SK-N-SH treated with all-trans-retinoic acid at 6 μM for 48 hours (cell line): ENCODE results near the gene STEAP3.
"Not testable (repeated sequence)": the region's sequence is repeated elsewhere in the genome, so short reads cannot be mapped to it uniquely, and the experiment has no call there.

Experiments
- ATAC-seq: fragments of 200-7000 bp; cut with Tn5 transposase; 3 replicates; pipeline ENCODE4 v1.9.1; 2020; ENCODE audit warnings: mild to moderate bottlenecking, moderate library complexity
- ARNTL ChIP-seq: fragments of 450-650 bp; formaldehyde crosslinking; IDR thresholded peaks from 2 replicates; pipeline ENCODE4 v1.5.0; 2020; ENCODE audit warnings: low read depth, mild to moderate bottlenecking, moderate library complexity, borderline replicate concordance
- BACH2 ChIP-seq: fragments of 250-450 bp; sonication (Bioruptor Pico); IDR thresholded peaks from 2 replicates; pipeline ENCODE4 v1.9.0; 2021; ENCODE audit warnings: mild to moderate bottlenecking, borderline replicate concordance
- CSDC2 ChIP-seq: fragments of 250-450 bp; sonication (Bioruptor Pico); IDR thresholded peaks from 2 replicates; pipeline ENCODE4 v1.5.0; 2020; ENCODE audit warnings: mild to moderate bottlenecking, moderate library complexity
- ESRRG ChIP-seq: fragments of 250-450 bp; sonication (Bioruptor Pico); IDR thresholded peaks from 2 replicates; pipeline ENCODE4 v1.6.1; 2021; ENCODE audit warnings: mild to moderate bottlenecking
- GLIS3 ChIP-seq: fragments of 250-450 bp; sonication (Bioruptor Pico); IDR thresholded peaks from 2 replicates; pipeline ENCODE4 v1.5.0; 2020; ENCODE audit warnings: mild to moderate bottlenecking, moderate library complexity
- ISL1 ChIP-seq: fragments of 250-450 bp; sonication (Bioruptor Pico); IDR thresholded peaks from 2 replicates; pipeline ENCODE4 v2.1.2; 2022; ENCODE audit warnings: mild to moderate bottlenecking, moderate library complexity
- OSR1 ChIP-seq: fragments of 250-450 bp; sonication (Bioruptor Pico); IDR thresholded peaks from 2 replicates; pipeline ENCODE4 v1.8.0; 2022; ENCODE audit warnings: moderate library complexity, mild to moderate bottlenecking, inconsistent platforms
- RARB ChIP-seq: fragments of 250-450 bp; sonication (Bioruptor Pico); IDR thresholded peaks from 2 replicates; pipeline ENCODE4 v1.8.0; 2021; ENCODE audit warnings: mild to moderate bottlenecking, moderate library complexity
- SNAI2 ChIP-seq: fragments of 250-450 bp; sonication (Bioruptor Pico); IDR thresholded peaks from 2 replicates; pipeline ENCODE4 v1.5.0; 2020; ENCODE audit warnings: mild to moderate bottlenecking, moderate library complexity
- TOX ChIP-seq: fragments of 250-450 bp; sonication (Bioruptor Pico); IDR thresholded peaks from 2 replicates; pipeline ENCODE4 v1.8.0; 2021; ENCODE audit warnings: mild to moderate bottlenecking, moderate library complexity, borderline replicate concordance
- ZC3H10 ChIP-seq: fragments of 250-450 bp; sonication (Bioruptor Pico); IDR thresholded peaks from 2 replicates; pipeline ENCODE4 v1.5.1; 2021; ENCODE audit warnings: mild to moderate bottlenecking, moderate library complexity
- ZFP30 ChIP-seq: fragments of 450-650 bp; formaldehyde crosslinking; IDR thresholded peaks from 2 replicates; pipeline ENCODE4 v1.5.0; 2022; ENCODE audit warnings: mild to moderate bottlenecking, moderate library complexity
- ZNF565 ChIP-seq: fragments of 450-650 bp; formaldehyde crosslinking; conservative IDR thresholded peaks from 2 replicates; pipeline ENCODE4 v1.5.0; 2020; ENCODE audit warnings: low read depth, mild to moderate bottlenecking, moderate library complexity
- ZNF70 ChIP-seq: fragments of 450-650 bp; formaldehyde crosslinking; IDR thresholded peaks from 2 replicates; pipeline ENCODE4 v1.5.0; 2020; ENCODE audit warnings: mild to moderate bottlenecking, moderate library complexity
- TF ChIP-seq, protein P1 (sequence below): fragments of 250-450 bp; sonication (Bioruptor Pico); IDR thresholded peaks from 2 replicates; pipeline ENCODE4 v1.5.1; 2020; ENCODE audit warnings: low read depth, mild to moderate bottlenecking, moderate library complexity
- TF ChIP-seq, protein P2 (sequence below): fragments of 250-450 bp; sonication (Bioruptor Pico); IDR thresholded peaks from 2 replicates; pipeline ENCODE4 v1.5.1; 2021; ENCODE audit warnings: mild to moderate bottlenecking, moderate library complexity
- TF ChIP-seq, protein P3 (sequence below): fragments of 250-450 bp; sonication (Bioruptor Pico); IDR thresholded peaks from 2 replicates; pipeline ENCODE4 v1.8.0; 2021; ENCODE audit warnings: low read depth, mild to moderate bottlenecking, moderate library complexity, borderline replicate concordance
- TF ChIP-seq, protein P4 (sequence below): fragments of 250-450 bp; sonication (Bioruptor Pico); IDR thresholded peaks from 2 replicates; pipeline ENCODE4 v1.5.0; 2020; ENCODE audit warnings: mild to moderate bottlenecking, moderate library complexity

Gene STEAP3

DNA sequence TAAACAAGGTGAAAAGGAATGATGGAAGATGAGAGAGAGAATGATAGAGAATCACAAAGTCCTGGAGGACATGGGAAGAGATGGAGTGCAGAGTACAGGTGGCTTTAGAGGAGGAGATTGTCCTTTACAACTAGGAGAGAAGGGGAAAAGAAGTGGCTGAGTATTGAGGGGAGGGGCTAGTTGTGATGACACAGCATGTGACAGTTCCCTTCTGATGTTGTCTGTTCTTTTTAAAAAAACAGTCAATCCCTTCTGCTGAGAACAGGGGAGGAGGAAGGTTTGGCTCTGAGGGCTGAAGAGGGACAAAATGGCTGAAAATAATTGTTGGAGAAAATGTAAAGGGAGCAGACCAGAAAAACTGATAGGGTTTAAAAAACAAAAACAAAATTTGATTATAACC is 44.0 kb downstream of the STEAP3 start:
- TF ChIP-seq ZNF70 (no peak), TOX (CRISPR knock-in tag) (no peak), ZFP30 (no peak), ZC3H10 (CRISPR knock-in tag) (no peak), ZNF565 (CRISPR knock-in tag) (no peak), GLIS3 (CRISPR knock-in tag) (no peak), OSR1 (CRISPR knock-in tag) (no peak), SNAI2 (CRISPR knock-in tag) (no peak)
- TF ChIP-seq, protein P1, sequence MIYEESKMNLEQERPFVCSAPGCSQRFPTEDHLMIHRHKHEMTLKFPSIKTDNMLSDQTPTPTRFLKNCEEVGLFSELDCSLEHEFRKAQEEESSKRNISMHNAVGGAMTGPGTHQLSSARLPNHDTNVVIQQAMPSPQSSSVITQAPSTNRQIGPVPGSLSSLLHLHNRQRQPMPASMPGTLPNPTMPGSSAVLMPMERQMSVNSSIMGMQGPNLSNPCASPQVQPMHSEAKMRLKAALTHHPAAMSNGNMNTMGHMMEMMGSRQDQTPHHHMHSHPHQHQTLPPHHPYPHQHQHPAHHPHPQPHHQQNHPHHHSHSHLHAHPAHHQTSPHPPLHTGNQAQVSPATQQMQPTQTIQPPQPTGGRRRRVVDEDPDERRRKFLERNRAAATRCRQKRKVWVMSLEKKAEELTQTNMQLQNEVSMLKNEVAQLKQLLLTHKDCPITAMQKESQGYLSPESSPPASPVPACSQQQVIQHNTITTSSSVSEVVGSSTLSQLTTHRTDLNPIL (CRISPR knock-in tag): no peak
- TF ChIP-seq, protein P2, sequence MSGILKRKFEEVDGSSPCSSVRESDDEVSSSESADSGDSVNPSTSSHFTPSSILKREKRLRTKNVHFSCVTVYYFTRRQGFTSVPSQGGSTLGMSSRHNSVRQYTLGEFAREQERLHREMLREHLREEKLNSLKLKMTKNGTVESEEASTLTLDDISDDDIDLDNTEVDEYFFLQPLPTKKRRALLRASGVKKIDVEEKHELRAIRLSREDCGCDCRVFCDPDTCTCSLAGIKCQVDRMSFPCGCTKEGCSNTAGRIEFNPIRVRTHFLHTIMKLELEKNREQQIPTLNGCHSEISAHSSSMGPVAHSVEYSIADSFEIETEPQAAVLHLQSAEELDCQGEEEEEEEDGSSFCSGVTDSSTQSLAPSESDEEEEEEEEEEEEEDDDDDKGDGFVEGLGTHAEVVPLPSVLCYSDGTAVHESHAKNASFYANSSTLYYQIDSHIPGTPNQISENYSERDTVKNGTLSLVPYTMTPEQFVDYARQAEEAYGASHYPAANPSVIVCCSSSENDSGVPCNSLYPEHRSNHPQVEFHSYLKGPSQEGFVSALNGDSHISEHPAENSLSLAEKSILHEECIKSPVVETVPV (CRISPR knock-in tag): no peak
- TF ChIP-seq, all 23 proteins: peak for 0
- ATAC-seq: no peak

DNA sequence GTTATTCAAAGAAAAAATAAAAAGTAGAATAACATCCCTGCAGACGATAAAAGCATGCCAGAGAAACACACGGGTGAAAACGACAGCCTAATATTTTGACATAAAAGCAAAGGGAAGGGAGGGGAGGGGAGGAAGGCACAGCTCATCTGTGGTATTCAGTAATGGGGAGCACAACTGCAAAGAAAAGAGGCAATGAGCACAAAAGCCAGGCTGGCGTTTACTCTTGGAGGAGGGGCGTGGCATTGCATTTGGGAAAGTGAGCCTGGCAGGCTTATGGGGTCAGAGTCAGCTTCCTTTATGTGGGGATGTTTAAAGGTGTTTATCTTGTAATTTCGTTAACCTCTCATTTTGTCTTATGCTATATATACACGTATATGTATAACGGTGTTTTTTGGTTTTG is 53.2 kb downstream of the STEAP3 start:
- TF ChIP-seq RARB (CRISPR knock-in tag) (no peak), BACH2 (CRISPR knock-in tag) (no peak), ISL1 (CRISPR knock-in tag) (no peak), ZFP30 (no peak), ZC3H10 (CRISPR knock-in tag) (no peak)
- TF ChIP-seq, protein P3, sequence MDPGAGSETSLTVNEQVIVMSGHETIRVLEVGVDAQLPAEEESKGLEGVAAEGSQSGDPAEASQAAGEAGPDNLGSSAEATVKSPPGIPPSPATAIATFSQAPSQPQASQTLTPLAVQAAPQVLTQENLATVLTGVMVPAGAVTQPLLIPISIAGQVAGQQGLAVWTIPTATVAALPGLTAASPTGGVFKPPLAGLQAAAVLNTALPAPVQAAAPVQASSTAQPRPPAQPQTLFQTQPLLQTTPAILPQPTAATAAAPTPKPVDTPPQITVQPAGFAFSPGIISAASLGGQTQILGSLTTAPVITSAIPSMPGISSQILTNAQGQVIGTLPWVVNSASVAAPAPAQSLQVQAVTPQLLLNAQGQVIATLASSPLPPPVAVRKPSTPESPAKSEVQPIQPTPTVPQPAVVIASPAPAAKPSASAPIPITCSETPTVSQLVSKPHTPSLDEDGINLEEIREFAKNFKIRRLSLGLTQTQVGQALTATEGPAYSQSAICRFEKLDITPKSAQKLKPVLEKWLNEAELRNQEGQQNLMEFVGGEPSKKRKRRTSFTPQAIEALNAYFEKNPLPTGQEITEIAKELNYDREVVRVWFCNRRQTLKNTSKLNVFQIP (CRISPR knock-in tag): no peak
- TF ChIP-seq, protein P2 (CRISPR knock-in tag): no peak
- TF ChIP-seq, protein P4, sequence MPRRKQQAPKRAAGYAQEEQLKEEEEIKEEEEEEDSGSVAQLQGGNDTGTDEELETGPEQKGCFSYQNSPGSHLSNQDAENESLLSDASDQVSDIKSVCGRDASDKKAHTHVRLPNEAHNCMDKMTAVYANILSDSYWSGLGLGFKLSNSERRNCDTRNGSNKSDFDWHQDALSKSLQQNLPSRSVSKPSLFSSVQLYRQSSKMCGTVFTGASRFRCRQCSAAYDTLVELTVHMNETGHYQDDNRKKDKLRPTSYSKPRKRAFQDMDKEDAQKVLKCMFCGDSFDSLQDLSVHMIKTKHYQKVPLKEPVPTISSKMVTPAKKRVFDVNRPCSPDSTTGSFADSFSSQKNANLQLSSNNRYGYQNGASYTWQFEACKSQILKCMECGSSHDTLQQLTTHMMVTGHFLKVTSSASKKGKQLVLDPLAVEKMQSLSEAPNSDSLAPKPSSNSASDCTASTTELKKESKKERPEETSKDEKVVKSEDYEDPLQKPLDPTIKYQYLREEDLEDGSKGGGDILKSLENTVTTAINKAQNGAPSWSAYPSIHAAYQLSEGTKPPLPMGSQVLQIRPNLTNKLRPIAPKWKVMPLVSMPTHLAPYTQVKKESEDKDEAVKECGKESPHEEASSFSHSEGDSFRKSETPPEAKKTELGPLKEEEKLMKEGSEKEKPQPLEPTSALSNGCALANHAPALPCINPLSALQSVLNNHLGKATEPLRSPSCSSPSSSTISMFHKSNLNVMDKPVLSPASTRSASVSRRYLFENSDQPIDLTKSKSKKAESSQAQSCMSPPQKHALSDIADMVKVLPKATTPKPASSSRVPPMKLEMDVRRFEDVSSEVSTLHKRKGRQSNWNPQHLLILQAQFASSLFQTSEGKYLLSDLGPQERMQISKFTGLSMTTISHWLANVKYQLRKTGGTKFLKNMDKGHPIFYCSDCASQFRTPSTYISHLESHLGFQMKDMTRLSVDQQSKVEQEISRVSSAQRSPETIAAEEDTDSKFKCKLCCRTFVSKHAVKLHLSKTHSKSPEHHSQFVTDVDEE (CRISPR knock-in tag): no peak
- ATAC-seq: no peak

DNA sequence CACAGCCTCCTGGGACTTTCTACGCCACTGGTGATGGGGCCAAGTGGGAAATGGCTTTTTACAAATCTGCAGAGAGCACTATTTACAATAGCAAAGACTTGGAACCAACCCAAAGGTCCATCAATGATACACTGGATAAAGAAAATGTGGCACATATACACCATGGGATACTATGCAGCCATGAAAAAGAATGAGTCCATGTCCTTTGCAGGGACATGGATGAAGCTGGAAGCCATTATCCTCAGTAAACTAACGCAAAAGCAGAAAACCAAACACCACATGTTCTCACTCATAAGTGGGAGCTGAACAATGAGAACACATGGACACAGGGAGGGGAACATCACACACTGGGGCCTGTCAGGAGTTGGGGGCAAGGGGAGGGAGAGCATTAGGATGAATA is 54.8 kb downstream of the STEAP3 start:
- ATAC-seq: not testable (repeated sequence)

DNA sequence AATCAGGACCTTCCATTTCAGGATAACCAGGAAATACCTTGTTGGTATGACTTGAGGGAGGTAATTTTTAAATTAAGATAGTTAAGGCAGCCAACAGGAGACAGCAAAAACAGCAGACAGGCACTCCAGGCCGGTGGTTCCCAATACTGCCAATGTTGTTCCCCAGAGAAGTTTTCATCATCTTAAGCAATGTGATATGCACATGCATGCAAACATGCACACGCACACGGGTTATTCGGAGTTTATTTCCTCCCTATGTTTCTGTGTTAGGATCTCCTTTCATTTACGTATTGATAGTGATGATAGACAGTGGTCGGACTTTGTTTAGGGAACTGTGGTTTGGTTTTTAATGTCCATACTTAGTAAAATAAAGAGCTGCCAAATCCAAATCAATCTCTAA is 55.3 kb downstream of the STEAP3 start:
- no peak for ATAC-seq
- TF ChIP-seq ESRRG (CRISPR knock-in tag) (no peak), GLIS3 (CRISPR knock-in tag) (no peak), BACH2 (CRISPR knock-in tag) (no peak), SNAI2 (CRISPR knock-in tag) (no peak), OSR1 (CRISPR knock-in tag) (no peak), CSDC2 (CRISPR knock-in tag) (no peak), ARNTL (CRISPR knock-in tag) (no peak), TOX (CRISPR knock-in tag) (no peak)
- TF ChIP-seq, protein P1 (CRISPR knock-in tag): no peak
- TF ChIP-seq, protein P2 (CRISPR knock-in tag): no peak
